Kidney (tissue), 14 donors: ENCODE measurements around the gene TTC7B. TPM values are rescaled to one million over a fixed set of nuclear protein-coding genes. Genes with fewer than 3 reads are reported as not detected.
A peak's percentile ranks its signal among the peaks of the same experiment; 100 is the strongest.

Source experiments
- DNase-seq, 5 donors: peaks; one replicate each; pipeline ENCODE4 v3.0.0-alpha.2; 2013 to 2020
- FAIRE-seq: peaks from 2 replicates; lab custom pipeline; 2012; peaks lifted over from hg19 to GRCh38; lab: Jason Lieb, UNC
- H3K27ac ChIP-seq, 2 donors: one replicate each; pipeline ENCODE4 v1.7.0; 2013; ENCODE audit warnings: low read depth in 2 of 2, low read length in 2 of 2, inconsistent platforms in 1 of 2
- H3K27me3 ChIP-seq: one replicate; pipeline ENCODE4 v1.7.1; 2013; ENCODE audit warnings: low read length, inconsistent platforms; ENCODE audit not compliant: control insufficient read depth, insufficient read depth
- H3K36me3 ChIP-seq, 3 donors: one replicate each; pipeline versions ENCODE4 v1.7.0 to v1.7.1; 2013; ENCODE audit warnings: low read length in 3 of 3, control low read depth in 1 of 3, inconsistent platforms in 1 of 3; ENCODE audit not compliant: insufficient read depth in 3 of 3, control insufficient read depth in 2 of 3
- H3K4me1 ChIP-seq, 3 donors: one replicate each; pipeline versions ENCODE4 v1.7.0 to v1.7.1; 2013; ENCODE audit warnings: low read length in 3 of 3, inconsistent platforms in 1 of 3, low read depth in 1 of 3; ENCODE audit not compliant: control insufficient read depth in 2 of 3, insufficient read depth in 2 of 3
- H3K4me3 ChIP-seq, 3 donors: one replicate each; pipeline versions ENCODE4 v1.7.0 to v1.8.1; 2013; ENCODE audit warnings: low read length in 3 of 3, control low read depth in 1 of 3, inconsistent platforms in 1 of 3
- H3K9ac ChIP-seq, 3 donors: one replicate each; pipeline versions ENCODE4 v1.7.0 to v1.7.1; 2013; ENCODE audit warnings: low read length in 3 of 3, control low read depth in 1 of 3, inconsistent platforms in 1 of 3
- H3K9me3 ChIP-seq, 3 donors: one replicate each; pipeline versions ENCODE4 v1.7.0 to v1.7.1; 2013; ENCODE audit warnings: low read length in 3 of 3, control low read depth in 1 of 3, inconsistent platforms in 1 of 3; ENCODE audit not compliant: control insufficient read depth in 2 of 3, insufficient read depth in 1 of 3
- intact Hi-C: fragments of 100-400 bp; cut with DNase I; formaldehyde crosslinking; loops from one replicate; pipeline ENCODE4 v1.11.1; 2022
- polyA plus RNA-seq: library from polyadenylated mRNA; stranded (reverse); fragments of 350-450 nt; fragmentation: Illumina TruSeq; extraction: RNeasy Lipid Tissue Mini Kit (QIAGEN cat#74804); gene quantifications from one replicate; pipeline ENCODE4 v1.2.3, GENCODE V29; 2014; ENCODE audit warnings: low read depth, low replicate concordance; ENCODE audit not compliant: insufficient read depth
- total RNA-seq: library from RNA; stranded (reverse); fragmentation: NEBNext Ultra II Directional; extraction: Animal tissue kit (Norgen Biotek cat#: 25700); gene quantifications from one replicate; pipeline ENCODE4 v1.2.1, GENCODE V29; 2021
- TF ChIP-seq, protein P1 (sequence below): IDR thresholded peaks from 3 replicates; pipeline ENCODE4 v1.5.1; 2012; ENCODE audit warnings: mild to moderate bottlenecking, moderate library complexity, borderline replicate concordance; ENCODE audit not compliant: insufficient read depth; ENCODE audit errors: extremely low read depth
- donor health status: control.
- donor health status: control.
- donor health status: control.
- donor health status: control.
- donor health status: control.
- donor health status: DM: yes; HTN: yes; CAD: no.
- donor health status: Normal renal cell carcinoma (clear cell type).

The TTC7B gene
- total and polyA plus RNA-seq, 2 donors from 2014 or later = 23.4 to 48.3 TPM

DNA sequence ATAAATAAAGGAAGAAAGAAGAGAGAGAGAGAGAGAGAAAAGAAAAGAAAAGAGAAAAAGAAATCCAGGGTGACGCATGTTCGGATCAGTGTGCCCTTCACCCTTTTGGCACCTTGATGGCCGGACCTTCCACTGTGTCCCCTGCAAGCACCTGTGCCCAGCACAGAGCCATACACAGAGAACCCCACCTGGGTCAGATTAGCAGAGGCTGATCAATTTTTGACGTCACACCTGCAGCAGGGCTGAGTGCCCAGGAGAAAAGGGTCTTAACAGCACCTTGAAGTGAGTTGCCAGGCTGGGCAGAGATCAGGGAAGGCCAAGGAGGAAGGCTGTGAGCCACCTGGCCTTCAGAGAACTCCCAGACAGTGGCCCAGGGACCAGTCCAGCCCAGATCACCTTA lies 305.0 kb downstream of the TTC7B start:
- Histone ChIP-seq H3K9ac (no peak overlapping the region), H3K27ac (no peak overlapping the region), H3K4me1 (peaks cover 0 to 27% (median 18%) of the 10 kb centered on the region in 3 donors), H3K9me3 (no peaks in the 10 kb centered on the region), H3K27me3 (no peaks in the 10 kb centered on the region), H3K4me3 (no peak overlapping the region), H3K36me3 (no peaks in the 10 kb centered on the region)
- DNase-seq (no peak), FAIRE-seq (no peak)
- TF ChIP-seq, protein P1, sequence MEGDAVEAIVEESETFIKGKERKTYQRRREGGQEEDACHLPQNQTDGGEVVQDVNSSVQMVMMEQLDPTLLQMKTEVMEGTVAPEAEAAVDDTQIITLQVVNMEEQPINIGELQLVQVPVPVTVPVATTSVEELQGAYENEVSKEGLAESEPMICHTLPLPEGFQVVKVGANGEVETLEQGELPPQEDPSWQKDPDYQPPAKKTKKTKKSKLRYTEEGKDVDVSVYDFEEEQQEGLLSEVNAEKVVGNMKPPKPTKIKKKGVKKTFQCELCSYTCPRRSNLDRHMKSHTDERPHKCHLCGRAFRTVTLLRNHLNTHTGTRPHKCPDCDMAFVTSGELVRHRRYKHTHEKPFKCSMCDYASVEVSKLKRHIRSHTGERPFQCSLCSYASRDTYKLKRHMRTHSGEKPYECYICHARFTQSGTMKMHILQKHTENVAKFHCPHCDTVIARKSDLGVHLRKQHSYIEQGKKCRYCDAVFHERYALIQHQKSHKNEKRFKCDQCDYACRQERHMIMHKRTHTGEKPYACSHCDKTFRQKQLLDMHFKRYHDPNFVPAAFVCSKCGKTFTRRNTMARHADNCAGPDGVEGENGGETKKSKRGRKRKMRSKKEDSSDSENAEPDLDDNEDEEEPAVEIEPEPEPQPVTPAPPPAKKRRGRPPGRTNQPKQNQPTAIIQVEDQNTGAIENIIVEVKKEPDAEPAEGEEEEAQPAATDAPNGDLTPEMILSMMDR = no peak
- intact Hi-C loops = no loop called here

GRCh38 chr14:90510159-90510558 lies 306.1 kb downstream of the TTC7B start:
- peak in 1 of 5 donors; percentile 83 for DNase-seq
- Histone ChIP-seq H3K4me3 (no peak overlapping the region), H3K4me1 (peaks cover 0 to 27% (median 18%) of the 10 kb centered on the region in 3 donors), H3K36me3 (no peaks in the 10 kb centered on the region), H3K9ac (no peak overlapping the region), H3K27ac (peak overlapping the region in 1 of 2 donors; percentile 15), H3K9me3 (no peaks in the 10 kb centered on the region), H3K27me3 (no peaks in the 10 kb centered on the region)
- TF ChIP-seq, protein P1 = no peak
- intact Hi-C loops = no loop called here
- FAIRE-seq = no peak

GRCh38 chr14:90509403-90509802 lies 306.8 kb downstream of the TTC7B start:
- H3K4me1 ChIP-seq = peaks cover 0 to 27% (median 18%) of the 10 kb centered on the region in 3 donors
- no peak overlapping the region for H3K27ac ChIP-seq
- intact Hi-C loops = no loop called here
- no peak for FAIRE-seq
- no peak overlapping the region for H3K4me3 ChIP-seq
- DNase-seq = no peak
- H3K9ac ChIP-seq = no peak overlapping the region
- no peaks in the 10 kb centered on the region for H3K36me3 ChIP-seq
- TF ChIP-seq, protein P1 = peak; percentile 5
- no peaks in the 10 kb centered on the region for H3K9me3 ChIP-seq
- H3K27me3 ChIP-seq = no peaks in the 10 kb centered on the region
